CD4-positive, alpha-beta T cell treated with Interleukin-6 for 4 hours (primary cell): ENCODE results near the gene PSD.

Experiments used
- DNase-seq: peaks from one replicate; pipeline ENCODE4 v3.0.0-alpha.2; 2020; ENCODE audit warnings: mixed read lengths

PSD gene

DNA sequence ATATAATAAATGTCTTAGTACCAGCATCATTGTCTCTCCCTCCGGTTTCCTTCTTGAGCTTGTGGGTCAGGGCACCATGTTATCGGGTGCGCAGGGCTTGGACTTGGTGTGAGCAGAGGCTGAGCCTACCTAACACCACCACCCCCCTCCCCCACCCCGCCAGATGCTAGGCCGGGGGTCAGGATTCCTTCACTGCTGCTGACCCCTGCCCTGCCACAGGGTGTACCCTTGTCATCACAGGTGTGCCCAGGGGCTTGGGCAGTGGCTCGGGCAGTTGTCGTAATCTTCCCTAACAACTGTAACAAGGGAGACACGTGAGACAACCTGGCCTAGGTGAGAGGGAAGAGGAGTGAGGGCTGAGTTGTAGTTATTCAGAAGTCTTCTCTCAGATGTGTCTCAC lies 35.7 kb downstream of the PSD start:
- no peak for DNase-seq

DNA sequence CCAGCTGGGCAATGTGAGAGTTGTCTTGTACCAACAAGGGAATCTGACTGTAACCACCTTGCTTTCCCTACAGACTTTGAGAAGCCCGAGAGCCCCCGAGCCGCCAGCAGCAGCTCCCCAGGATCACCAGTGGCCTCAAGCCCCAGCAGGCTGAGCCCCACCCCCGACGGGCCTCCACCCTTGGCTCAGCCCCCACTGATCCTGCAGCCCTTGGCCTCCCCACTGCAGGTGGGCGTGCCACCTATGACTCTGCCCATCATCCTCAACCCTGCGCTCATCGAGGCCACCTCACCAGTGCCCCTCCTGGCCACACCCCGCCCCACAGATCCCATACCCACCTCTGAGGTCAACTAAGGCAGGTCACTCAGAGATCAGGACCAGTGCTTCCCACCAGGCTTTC lies 36.6 kb downstream of the PSD start:
- no peak for DNase-seq

DNA sequence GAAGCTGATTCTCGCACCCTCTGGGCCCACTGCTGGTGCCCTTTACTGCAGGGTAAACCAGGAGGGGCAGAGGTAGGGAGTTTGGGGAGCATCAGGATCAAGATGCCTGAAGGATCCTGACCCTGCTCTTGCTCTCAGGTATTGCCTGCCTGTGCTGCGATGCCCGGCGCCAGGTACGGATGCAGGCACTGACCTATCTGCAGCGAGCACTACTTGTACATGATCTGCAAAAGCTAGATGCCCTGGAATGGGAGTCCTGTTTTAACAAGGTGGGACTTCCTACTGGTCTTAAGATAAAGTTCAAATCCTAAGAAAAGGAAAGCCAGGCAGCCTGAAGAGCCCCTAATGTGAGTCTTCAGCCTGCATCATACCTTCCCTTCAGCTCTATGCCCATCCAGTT lies 39.2 kb downstream of the PSD start:
- no peak for DNase-seq

GRCh38 chr10:102376901-102377300 lies 41.7 kb downstream of the PSD start:
- no peak for DNase-seq

DNA sequence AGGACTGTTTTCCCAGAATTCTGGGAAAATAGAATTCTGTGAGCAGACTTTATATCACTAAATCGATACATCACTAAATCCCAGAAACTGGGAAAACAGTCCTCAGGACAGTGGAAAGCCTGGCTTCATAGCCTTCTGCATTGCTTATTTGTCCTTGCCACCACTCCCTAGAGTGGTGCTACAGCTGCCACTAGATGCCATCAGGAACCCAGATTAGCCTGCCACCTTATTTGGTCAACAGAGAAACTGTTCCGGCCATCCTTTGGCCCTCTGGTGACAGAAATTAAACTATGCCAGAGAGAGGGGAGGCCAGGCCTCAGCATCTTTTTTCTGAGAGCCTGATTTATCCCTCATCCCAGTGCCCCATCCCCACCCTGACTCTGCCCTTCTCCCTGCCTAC lies 42.7 kb downstream of the PSD start:
- no peak for DNase-seq

- peak; percentile 21 for DNase-seq
These were observed 43.3 kb downstream of the PSD start for GRCh38 chr10:102375250-102375649.

GRCh38 chr10:102371295-102371694 lies 47.3 kb downstream of the PSD start:
- DNase-seq: no peak

GRCh38 chr10:102368077-102368476 lies 50.5 kb downstream of the PSD start:
- no peak for DNase-seq

GRCh38 chr10:102367441-102367840 lies 51.1 kb downstream of the PSD start:
- no peak for DNase-seq

DNA sequence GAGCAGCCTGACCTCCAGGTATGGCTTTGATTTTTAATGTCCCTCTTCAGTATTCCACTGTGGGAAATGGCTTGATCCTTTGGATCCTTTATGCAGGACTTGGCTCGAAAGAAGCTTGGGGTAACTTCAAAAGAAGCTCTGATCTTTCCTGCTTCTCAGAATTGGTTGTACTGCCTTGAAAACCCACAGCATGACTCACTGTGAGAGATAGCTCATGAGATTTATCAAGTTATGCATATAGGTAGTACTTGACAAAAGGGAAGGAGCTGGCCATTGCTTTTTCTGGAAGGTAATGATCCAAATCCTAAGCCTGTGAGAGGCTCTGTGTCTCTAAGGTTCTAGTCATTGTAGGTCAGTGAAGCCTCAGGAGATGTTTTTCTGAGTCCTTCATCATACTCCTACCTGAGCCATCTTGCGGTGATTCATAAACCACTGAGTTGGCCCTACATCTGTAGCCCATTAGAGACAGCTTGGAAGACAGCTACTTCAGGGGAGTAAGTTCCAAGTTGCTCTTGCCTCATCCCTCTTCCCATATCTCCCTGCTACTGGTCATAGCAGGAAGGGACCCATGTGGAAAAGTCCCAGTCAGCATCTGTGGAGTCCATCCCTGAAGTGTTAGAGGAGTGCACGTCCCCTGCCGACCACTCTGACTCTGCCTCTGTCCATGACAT lies 59.7 kb downstream of the PSD start:
- no peak for DNase-seq

- no peak for DNase-seq
These were observed 64.1 kb downstream of the PSD start for GRCh38 chr10:102354451-102354850.
